HG03571 (cell line): ENCODE measurements around the gene PPARG.

Experiments used
- ATAC-seq: cut with Tn5 transposase; IDR thresholded peaks from one replicate; pipeline ENCODE4 v1.9.1; 2021; ENCODE audit not compliant: unreplicated experiment

PPARG gene

GRCh38 chr3:12308517-12308916 is 19.6 kb downstream of the PPARG start:
- ATAC-seq = no peak

GRCh38 chr3:12309716-12310115 is 20.8 kb downstream of the PPARG start:
- ATAC-seq = no peak

- no peak for ATAC-seq
These were observed 23.1 kb downstream of the PPARG start for GRCh38 chr3:12312010-12312409.

GRCh38 chr3:12313519-12313918 is 24.6 kb downstream of the PPARG start:
- ATAC-seq = no peak

GRCh38 chr3:12316253-12316652 is 27.4 kb downstream of the PPARG start:
- no peak for ATAC-seq

GRCh38 chr3:12316729-12317351 is 28.0 kb downstream of the PPARG start:
- peak; percentile 79 for ATAC-seq

GRCh38 chr3:12317914-12318313 is 29.0 kb downstream of the PPARG start:
- ATAC-seq = no peak

- ATAC-seq = no peak
These were observed 30.1 kb downstream of the PPARG start for GRCh38 chr3:12318758-12319621.

- no peak for ATAC-seq
These were observed 32.1 kb downstream of the PPARG start for GRCh38 chr3:12321015-12321414.

GRCh38 chr3:12323237-12323636 is 34.4 kb downstream of the PPARG start:
- no peak for ATAC-seq

GRCh38 chr3:12325586-12326515 is 37.0 kb downstream of the PPARG start:
- no peak for ATAC-seq

- ATAC-seq = no peak
These were observed 38.2 kb downstream of the PPARG start for GRCh38 chr3:12327021-12327420.

GRCh38 chr3:12328132-12328836 is 39.4 kb downstream of the PPARG start:
- no peak for ATAC-seq

- no peak for ATAC-seq
These were observed 40.1 kb downstream of the PPARG start for GRCh38 chr3:12328837-12329462.

GRCh38 chr3:12334786-12335185 is 45.9 kb downstream of the PPARG start:
- no peak for ATAC-seq

GRCh38 chr3:12335421-12335820 is 46.6 kb downstream of the PPARG start:
- no peak for ATAC-seq

- no peak for ATAC-seq
These were observed 47.2 kb downstream of the PPARG start for GRCh38 chr3:12336099-12336498.

GRCh38 chr3:12338595-12339546 is 50.0 kb downstream of the PPARG start:
- no peak for ATAC-seq
